HG03045 (cell line): Measurements from ENCODE around the gene PYGO2.
A peak's percentile ranks its signal among the peaks of the same experiment; 100 is the strongest.
"Not testable (repeated sequence)": the region's sequence is repeated elsewhere in the genome, so short reads cannot be mapped to it uniquely, and the experiment has no call there.

Experiments used
- ATAC-seq: cut with Tn5 transposase; IDR thresholded peaks from one replicate; pipeline ENCODE4 v1.9.1; 2021; ENCODE audit warnings: mild to moderate bottlenecking, moderate library complexity; ENCODE audit not compliant: unreplicated experiment

The PYGO2 gene

DNA sequence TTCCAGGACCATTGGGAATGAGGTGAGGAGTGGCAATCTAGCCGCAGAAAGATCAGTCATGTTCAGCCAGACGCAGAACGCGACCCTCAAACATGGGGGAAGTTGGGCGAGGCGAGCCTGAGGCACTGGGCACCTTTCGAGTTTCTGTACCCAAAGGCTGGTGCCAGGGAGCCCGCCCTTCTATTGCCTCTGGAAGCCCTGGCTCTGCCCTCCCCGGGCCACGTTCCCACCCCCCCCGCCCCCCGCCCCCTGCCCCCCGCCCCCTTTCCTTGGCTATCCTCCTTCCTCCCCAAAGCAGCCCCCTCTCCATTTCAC lies 38.8 kb upstream of the PYGO2 start:
- ATAC-seq: no peak

DNA sequence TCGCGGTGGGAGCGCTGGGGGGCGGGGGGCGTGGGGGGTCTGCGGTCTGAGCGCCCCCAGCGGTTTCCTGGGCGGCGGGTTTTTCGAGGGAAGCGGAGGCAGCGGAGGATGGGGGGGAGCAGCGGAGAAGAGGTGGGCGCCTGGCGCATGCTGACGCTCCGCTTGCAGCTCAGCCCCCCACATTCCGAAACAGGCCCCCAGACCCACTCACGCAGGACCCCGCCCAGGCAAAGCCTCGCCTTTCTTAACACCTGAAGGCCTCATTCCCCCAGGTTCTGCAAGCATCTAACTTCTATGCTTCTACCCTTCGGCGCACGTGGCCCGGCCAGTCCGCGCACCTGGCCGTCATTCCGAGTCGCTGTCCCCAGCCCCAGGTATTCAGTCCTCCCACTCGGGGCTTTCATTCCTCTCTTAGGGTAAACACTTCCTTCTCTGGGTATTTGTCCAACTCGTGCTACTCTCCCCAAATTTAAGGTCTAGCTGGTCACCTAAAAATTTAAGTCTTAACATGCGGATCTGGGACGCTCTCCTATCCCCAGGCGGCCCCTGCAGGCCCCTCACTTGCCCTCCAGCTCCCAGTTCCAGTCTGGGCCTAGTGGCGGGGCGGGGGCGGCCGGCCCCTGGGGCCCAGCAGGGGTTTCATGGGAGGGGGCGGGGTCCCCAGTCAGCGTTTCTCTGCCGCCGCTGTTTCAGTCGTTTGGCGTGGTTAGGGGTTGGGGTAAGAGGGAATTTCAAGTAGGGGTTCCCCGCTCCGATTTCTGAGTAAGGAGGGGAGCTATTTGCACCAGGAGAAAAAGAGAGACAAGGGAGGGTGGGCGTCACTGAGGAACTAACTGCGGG lies 38.2 kb upstream of the PYGO2 start:
- ATAC-seq: no peak

DNA sequence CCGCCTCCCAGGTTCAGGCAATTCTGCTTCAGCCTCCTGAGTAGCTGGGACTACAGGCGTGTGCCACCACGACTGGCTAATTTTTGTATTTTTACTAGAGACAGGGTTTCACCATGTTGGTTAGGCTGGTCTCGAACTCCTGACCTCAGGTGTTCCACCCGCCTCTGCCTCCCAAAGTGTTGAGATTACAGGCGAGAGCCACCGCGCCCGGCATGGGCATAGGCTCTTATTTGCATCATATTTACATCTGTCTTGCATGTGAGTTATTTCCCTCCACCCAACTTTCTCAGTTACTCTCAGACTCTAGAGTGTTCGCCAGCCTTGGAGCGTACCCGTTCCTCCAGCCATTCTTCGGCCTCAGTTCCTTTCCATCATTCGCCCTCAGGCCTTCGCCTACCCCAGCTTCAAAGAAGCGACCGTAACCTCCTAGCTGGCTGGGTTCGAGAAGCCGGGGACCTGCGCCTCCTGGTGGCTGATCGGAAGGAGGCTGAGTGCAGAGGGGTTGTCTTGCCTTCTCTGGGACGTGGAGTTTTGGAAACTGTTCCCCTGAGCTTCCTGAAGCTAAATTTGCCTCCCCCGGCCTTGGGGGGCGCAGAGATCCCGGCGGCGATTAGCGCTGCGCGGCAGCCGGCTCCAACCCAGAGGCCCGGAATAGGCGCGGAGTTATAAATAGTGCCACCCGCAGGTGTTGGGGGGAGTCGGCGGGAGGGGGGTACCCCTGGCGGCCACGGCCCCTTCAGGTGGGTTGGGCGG lies 37.4 kb upstream of the PYGO2 start:
- ATAC-seq: no peak

DNA sequence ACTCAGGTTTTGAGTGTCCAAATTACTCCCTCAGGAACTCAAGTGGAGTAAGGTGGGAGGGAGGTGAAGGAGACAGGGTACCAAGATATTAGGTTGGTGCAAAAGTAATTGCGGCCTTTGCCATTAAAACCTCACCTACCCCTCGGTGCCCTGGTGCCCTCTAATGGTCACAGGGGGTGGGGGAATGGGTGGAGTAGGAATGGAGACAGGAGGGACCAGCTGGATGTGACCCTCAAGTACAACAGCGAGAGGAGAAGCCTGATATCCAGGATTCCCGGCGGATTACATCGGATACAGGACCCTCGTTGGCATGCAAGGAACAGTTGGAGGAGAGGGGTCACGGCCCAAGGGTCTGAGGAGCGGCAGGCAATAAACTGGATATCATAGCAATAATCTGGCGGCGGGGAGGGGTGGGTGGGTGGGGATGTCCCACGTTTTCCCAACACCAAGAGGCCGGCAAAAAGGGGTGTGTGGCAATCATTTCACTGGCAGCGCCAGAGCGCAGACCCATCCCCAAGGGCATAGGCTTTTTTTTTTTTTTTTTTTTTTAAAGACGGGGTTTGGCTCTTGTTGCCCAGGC lies 36.7 kb upstream of the PYGO2 start:
- no peak for ATAC-seq

DNA sequence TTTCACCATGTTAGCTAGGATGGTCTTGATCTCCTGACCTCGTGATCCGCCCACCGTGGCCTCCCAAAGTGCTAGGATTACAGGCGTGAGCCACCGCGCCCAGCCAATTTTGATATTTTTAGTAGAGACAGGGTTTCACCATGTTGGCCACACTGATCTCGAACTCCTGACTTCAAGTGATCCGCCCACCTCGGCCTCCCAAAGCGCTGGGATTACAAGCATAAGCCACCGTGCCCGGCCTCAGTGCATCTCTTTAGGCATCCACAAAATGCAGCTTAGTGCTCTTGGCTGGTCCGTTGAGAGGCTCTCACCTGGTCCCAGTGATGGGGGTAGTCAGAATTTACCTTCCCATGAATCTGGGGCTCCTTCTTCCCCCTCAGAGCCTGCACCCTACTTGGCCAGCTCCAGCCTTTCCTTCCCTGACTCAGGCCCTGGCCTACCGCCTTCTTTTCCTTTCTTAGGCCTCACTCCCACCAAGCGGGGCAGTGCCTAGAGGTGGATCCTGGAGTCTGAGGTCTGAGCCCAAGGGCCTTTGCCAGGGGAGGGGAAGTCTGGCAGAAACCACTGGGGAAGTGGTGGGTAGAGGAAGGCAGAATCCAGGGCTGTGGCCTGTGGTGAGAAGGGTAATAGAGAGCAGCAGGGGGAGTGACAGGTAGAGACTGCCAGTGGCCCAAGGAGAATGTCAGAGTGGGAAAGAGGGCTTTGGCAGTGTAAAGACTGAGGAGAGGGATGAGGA lies 35.6 kb upstream of the PYGO2 start:
- no peak for ATAC-seq

DNA sequence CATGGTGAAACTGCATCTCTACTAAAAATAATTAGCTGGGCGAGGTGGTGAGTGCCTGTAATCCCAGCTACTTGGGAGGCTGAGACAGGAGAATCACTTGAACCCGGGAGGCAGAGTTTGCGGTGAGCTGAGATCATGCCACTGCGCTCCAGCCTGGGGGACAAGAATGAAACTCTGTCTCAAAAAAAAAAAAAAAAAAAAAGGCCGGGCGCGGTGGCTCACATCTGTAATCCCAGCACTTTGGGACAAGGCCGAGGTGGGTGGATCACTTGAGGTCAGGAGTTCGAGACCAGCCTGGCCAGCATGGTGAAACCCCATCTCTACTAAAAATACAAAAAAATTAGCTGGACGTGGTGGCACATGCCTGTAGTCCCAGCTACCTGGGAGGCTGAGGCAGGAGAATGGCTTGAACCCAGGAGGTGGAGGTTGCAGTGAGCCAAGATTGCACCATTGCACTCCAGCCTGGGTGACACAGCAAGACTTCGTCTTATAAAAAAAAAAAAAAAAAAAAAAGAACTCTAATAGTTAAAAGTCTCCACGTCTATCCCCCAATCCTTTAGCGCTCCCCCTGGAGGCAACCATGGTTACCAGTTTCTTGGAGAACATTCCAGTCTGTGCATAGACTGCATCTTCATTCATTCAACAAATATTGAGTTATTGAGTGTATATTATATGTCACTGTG lies 33.9 kb upstream of the PYGO2 start:
- ATAC-seq: not testable (repeated sequence)

DNA sequence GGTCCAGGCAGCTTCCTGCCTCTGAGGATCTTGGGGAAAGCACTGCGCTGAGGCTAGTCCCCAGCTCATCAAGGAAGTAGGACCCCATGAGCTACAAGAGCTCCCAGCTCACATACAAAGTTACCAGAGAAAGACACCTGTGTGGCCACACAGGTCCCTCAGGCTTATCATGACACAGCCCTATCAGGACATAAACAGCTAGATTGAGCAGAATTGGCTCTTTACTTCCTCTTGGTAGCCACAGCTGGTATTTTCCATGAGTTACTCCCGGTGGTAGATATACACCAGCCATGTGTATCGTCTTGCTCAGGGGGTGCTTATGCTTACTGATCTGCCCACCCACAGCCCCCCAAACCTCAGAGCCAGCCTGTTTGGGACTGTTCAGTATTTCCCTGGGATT lies 33.0 kb upstream of the PYGO2 start:
- no peak for ATAC-seq

DNA sequence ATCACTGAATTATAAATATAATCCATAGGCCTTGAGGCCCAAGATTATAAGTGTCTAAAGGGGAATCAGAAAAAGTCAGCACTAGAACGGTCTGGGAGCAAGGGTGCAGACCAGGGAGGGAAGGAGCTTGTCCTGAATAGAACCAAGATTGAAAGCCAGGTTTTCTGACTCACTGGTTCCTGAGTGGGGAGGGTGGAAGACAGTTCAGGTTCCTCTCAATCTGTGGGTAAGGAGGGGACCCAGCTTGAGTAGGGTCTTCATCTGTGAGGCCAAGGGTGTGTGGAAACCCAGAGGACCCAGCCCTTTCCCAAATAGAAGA lies 32.6 kb upstream of the PYGO2 start:
- no peak for ATAC-seq

DNA sequence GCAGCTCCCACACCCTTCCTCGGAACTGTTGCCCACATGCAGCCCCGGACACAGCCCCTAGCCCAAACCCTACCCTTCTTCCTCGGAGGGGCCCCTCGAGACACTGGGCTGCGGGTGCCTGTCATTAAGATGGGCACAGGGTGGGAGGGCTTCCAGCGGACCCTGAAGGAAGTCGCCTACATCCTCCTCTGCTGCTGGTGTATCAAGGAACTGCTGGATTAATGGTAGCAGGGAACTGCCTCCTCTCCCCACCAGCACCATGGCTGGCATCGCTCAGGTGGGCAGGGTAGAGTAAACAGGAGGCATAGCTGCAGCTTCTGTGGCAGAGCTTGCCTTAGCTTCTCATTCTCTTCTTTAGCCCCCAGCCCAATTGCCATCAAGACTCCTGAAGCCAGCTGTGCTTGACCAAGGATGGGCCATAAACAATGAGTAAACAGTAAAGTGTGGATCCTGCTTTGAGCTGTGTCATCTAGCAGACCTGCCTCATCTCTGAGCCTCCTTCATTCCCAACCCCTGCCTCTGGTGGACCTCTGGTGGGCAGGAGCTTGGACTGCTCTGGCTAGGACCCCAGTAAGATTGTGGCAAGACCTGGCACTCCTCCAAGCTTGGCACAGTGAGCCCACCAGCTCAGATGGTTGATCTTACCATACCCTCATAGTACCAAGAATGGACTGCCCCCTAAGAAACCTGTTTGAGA lies 32.1 kb upstream of the PYGO2 start, which contains the start of gene LENEP:
Gene LENEP, plus strand, starts transcription at position 15 of the 697 bp plus-strand sequence. Its CDS starts 22 bp downstream, at position 37.
- no peak for ATAC-seq

DNA sequence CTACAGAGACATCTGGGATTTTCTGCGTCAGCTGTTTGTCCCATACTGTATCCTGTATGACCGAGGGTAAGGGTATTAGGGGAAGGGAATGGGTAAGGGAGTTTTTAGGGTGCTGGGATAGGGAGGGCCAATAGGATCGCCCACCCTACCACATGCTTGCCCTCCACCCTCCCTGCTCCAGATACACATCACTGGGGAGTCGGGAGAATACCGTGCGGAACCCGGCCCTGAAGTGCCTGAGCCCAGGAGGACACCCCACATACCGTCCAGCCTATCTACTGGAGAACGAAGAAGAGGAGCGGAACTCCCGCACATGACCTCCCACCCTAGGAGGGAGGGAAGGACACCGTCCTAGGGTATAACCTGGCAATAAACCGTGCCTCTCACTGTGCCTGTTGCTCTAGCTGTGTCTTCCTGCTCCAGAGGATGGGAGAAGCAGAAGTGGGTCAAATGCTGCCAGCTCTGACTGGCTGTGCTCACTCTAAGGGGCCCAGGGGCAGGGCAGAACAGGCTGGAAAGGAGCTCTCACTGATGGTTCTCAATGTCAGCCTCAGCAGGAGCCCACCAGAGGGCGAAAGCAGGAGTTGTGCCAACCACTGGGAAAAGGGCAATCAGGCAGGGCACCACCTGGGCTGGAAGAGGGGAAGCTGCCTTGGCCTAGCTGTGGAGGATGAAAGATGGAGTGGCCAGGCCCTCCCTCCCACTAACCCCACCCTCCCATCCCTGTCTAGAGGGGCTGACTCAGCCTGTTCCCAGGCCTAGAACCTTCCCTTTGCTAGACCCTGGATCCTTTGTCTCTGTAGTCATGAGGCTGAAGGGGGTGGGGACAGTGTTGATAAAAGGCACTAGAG lies 31.4 kb upstream of the PYGO2 start:
- ATAC-seq: no peak

DNA sequence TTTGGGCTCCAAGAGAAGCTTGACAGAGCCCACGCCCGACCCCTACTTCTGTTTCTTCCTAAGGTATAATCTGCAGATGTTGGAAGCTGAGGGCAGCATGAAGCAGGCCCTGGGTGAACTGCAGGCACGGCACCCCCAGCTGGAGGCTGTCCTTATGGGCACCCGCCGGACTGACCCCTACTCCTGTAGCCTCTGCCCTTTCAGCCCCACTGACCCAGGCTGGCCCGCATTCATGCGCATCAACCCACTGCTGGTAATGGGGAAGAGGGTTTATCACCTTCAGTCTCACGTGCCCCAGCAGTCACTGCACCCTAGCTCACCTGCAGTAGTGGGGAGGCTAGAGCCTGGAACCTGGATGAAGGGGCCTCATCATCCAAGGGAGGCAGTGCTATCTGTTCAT lies 28.7 kb upstream of the PYGO2 start:
- ATAC-seq: no peak

DNA sequence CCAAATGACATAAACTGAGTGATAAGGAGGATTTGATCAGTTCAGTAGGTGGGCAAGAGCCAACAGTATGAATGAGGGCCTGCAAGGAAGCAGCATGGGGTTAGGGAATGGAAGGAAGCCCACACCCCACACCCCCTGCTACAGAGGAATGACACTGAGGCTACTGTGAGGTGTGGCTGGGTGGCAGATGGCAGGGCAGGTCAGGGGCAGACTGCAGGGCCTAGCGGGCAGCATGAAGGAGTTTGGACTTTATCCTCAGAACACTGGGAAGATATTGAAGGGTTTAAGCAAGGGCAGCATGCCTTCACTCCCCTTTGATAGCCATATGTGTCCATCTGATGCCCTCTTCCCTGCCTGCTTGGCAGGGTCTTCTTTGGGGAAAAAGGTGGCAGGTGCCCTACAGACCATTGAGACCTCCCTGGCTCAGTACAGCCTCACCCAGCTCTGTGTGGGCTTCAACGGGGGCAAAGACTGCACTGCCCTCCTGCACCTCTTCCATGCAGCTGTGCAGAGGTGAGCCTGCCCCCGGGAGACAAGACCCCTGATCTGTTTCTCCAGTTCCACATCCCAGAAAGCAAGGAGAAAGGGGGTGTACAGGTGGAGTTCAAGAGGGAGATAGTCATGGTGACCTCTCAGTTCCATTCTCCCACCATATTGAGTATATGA lies 27.7 kb upstream of the PYGO2 start:
- ATAC-seq: no peak

DNA sequence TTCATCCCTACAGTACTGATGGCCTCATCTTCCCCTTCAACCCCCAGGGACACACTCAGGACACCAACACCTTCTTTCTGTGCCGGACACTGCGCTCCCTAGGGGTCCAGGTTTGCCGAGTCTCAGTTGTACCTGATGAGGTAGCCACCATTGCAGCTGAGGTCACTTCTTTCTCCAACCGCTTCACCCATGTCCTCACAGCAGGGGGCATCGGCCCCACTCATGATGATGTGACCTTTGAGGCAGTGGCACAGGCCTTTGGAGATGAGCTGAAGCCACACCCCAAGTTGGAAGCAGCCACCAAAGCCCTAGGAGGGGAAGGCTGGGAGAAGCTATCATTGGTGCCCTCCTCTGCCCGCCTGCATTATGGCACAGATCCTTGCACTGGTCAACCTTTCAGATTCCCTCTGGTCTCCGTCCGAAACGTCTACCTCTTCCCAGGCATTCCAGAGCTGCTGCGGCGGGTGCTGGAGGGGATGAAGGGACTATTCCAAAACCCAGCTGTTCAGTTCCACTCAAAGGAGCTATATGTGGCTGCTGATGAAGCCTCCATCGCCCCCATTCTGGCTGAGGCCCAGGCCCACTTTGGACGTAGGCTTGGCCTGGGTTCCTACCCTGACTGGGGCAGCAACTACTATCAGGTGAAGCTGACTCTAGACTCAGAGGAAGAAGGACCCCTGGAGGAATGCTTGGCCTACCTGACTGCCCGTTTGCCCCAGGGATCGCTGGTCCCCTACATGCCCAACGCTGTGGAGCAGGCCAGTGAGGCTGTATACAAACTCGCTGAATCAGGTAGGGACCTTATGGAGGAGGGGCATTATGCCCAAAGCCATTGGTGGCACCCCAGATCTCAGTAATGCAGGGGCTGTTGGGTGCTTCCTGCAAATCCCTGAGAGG lies 26.7 kb upstream of the PYGO2 start:
- no peak for ATAC-seq

DNA sequence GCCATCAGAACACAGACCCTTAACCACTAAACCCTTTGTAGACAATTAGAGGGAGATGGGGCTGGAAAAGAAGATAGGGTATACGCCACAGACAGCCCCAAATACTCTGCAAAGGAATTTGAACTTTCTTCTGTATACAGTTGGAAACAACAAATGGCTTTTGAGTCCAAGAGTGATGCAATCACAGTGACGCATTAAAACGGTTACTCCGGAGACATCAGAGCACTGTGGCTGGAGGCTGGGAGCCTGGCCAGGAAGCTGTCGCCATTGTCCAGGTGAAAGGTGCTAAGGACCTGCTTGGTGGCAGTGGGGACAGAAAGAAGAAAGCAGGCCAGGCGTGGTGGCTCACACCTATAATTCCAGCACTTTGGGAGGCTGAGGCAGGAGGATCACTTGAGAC lies 25.7 kb upstream of the PYGO2 start:
- ATAC-seq: no peak

DNA sequence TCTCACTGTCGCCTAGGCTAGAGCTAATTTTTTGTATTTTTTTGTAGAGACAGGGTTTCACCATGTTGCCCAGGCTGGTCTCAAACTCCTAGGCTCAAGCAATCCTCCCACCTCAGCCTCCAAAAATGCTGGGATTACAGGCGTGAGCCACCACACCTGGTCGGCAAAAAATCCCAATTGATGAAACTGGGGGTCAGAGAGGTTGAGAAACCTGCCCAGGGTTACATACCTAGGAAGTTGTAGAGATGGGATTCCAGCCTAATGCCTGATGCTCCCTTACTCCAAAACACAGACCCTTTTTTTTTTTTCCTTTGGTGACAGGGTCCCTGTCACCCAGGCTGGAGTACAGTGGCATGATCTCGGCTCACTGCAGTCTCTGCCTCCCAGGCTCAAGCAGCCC lies 25.2 kb upstream of the PYGO2 start:
- not testable (repeated sequence) for ATAC-seq

DNA sequence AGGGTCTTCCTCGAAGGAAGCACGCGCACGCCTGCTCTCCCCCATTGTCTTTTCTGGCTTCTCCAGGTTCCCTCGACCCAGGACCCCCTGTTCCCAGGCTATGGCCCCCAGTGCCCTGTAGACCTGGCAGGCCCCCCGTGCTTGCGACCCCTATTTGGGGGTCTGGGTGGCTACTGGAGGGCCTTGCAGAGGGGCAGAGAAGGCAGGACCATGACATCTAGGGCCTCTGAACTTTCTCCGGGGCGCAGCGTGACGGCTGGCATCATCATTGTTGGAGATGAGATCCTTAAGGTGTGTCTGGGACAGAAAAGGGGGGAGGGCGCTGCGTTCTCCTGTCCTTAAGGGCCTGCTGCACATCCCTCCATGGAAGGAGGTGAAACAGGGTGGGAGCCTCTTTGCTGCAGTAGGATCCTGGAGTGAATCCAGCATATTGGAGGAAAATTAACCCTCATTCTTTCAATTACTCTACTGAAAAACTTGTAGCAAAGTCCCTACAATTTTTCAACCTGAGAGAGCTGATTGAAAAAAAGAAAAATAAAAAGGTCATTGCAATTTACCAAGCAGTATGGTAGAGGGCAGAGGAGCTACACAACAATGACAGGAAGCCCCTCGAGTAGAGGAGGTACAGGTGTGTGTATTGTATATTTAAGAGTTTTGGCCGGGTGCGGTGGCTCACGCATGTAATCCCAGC lies 22.3 kb upstream of the PYGO2 start:
- no peak for ATAC-seq

DNA sequence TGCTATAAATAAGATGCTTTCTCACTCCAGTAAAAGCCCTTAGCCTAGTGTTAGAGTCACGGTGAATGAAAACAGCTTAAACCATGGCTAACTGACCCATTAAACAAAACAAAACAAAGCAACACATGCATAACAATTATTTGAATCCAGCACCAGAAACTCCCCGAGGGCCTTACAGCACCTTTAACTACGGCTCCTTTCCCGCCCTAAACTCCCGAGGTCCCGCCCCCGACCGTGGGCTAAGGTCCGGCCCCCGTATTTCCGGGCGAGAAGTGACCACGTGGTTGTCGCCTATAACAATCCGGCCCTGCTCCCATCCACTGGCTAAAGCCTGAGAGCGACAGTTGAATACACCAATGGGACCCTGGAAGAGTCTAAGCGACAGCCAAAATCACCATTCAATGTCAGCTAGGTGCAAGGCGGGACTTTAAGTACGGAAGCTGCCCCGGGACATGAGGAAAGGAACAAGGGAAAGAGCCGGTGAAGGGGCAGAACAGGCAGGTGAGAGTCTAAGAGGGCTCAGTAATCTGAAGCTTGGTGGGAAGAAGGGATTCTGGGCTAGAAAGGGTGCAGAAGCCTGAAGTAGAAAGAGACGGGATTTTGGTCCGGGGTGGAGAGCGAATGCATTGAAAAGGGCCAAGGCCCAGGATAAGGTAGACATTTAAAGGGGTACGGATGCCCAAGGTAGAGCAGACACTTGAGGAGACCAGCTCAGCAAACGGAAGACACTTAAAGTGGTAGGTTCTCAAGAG lies 21.5 kb upstream of the PYGO2 start, which contains the start of gene FLAD1:
Gene FLAD1, plus strand, starts transcription at position 448 of the 752 bp plus-strand sequence. CDS start 351 bp downstream, outside the sequence.
- ATAC-seq: peak; percentile 98
